HG03565 (cell line): ENCODE results near the gene PRR33.

Source experiments
- ATAC-seq: cut with Tn5 transposase; IDR thresholded peaks from one replicate; pipeline ENCODE4 v1.9.1; 2021; ENCODE audit warnings: mild to moderate bottlenecking, moderate library complexity; ENCODE audit not compliant: unreplicated experiment

Gene PRR33

DNA sequence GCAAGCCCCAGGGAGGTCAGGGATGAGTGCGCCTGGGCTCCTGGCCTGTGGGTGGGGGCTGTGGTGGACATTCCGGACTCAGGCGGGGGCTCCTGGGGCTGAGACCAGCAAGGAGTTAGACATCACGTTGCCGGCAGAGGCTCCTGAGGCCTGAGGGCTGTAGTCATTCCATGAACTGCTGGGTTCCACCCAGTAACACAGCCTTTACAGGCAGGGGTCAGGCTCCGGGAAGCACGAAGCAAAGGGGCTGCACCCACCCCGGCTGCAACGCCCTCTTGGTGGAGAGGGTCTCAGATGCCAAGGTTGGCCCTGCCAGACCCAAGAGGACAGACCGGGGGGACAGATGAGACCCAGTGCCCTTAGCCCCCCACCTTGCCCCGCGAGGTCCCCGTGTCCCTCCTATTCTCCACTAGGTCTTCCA lies 36.8 kb upstream of the PRR33 start:
- ATAC-seq = no peak

DNA sequence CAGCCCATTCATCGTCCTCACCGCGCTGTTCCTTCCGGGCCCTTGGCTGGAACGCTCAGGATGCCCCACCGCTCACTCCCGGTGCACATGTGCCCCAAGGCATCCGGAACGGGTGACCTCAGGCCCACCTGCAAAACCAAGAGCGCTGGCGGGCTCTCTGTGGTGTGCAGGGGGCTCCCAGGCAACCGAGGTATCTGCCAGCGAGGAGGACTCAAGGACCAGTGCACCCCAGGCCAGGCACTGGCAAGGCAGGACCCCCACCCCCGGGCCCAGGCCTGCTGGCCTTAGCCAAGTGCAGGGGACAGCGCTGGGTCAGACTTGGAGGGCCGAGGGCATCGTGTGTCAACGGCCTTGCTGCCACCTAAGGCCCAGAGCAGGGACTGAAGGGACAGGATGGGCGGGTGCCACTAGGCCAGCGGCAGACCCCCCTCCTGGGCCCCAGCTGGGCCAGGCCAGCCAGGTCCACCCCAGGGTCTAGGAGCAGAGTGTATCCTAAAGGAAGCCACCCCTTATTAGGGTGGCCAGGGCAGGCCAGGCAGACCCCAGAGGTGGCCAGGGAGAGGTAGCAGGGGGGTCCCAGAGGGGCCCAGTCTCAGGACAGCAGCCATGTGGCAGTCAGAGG lies 36.3 kb upstream of the PRR33 start:
- ATAC-seq = no peak

GRCh38 chr11:1927026-1927847 lies 35.5 kb upstream of the PRR33 start:
- ATAC-seq = no peak

- no peak for ATAC-seq
Measured at GRCh38 chr11:1926156-1927025, 34.7 kb upstream of the PRR33 start.

DNA sequence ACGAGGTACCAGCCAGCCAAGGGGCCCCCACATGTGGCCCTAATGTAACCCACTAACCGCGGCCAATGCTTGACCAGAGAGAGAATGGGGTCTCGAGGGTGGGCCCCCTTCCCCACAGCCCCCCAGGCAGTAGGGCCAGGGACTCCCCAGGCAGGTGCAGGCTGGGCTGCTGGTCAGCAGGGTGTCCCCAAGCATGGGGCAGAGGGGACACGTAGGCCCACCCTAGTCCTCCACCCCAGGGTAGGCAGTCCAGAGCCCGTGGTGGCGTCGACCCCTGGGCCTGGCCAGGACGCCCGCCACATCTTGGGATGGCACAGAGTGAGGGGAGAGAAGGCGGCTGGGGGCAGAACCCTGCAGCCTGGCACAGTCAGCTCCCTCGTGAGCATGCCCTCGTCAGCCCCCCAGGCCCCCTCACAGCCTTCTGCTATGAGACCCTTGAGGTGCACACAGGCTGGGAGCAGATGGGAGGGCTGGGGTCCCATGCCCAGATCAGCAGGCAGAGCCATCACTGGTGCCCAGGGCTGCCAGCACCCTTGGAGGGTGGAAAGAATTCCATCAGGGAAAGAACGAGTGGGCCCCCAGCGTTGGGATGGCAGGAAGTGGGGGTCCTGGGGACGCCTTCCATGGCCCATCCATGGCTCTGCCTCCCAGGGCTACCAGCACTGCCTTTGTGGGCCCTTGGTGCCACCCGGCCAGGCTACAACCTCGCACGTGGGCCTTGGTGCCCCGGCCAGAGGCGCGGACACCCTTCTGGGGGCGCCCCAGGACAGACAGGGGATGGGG lies 33.9 kb upstream of the PRR33 start:
- no peak for ATAC-seq

DNA sequence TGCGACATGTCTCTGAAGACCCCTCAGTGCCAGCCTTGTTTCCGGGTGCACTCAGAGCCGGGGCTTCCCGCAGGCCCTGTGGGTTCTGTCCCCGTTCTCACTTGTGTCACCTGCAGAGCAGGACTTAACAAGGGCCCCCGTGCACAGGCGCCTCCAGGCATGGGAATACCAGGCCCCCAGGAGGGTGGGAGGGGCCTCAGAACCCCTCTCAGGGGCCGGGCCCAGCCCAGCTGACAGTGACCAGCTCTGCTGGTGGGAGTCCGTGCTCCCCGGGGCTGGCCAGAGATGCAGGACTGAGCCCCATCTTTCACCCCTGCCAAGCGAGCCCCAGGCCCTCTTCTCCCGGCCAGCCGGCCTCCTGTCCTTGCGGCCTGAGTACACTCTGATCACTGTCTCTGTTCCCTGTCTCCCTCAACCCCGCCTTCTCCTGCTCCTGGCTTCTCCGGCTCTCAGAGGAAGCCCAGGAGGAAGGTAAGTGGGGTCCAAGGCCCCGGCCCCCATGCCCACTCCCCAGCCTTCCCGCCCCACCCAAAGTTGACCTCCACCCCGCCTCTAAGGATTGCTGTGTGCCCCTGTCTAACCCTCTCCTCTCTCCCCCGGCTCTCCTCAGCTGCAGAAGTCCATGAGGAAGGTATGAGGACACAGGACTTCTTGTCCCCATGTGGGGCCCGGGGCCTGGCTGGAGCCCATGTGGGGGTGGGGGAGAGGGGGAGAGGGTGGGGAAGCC lies 33.1 kb upstream of the PRR33 start:
- no peak for ATAC-seq

GRCh38 chr11:1924181-1924580 lies 32.5 kb upstream of the PRR33 start:
- no peak for ATAC-seq

DNA sequence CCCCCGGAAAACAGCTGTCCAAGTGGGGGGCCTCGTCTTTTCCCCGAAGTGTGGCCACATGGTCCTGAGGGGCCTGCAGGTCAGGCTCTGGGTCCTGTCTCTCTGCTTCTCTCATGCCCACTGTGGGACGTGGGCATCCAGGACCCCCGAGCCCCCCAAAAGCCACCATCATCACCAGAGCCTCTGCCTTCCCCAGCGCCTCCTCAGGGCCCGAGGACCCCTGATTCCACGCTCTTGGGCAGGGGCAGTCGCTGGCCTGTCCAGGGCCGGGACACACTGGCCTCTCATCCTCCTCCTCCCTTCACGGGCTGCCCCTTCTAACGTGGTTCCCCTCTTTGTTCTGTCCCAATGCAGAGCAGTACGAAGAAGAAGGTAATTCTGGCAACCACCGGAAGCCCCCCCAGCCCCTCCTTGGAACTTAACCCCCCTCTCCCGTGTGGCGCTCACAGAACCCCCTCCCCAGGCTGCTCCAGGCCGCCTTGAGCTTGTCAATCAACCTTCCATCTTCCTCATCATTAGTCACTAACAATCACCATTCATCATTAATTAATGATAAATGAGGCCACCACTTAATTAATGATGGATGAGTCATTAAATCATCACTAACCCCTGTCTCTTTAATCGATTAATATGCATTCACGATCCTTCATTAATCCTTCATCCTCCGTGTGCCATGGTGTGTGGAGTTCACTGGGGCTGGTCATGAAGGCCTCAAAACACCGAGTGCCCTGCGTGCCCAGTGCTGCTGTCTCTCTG lies 31.7 kb upstream of the PRR33 start:
- ATAC-seq = no peak

GRCh38 chr11:1922481-1923081 lies 30.9 kb upstream of the PRR33 start:
- ATAC-seq = no peak

- no peak for ATAC-seq
Measured at GRCh38 chr11:1921574-1922141, 30.0 kb upstream of the PRR33 start.

DNA sequence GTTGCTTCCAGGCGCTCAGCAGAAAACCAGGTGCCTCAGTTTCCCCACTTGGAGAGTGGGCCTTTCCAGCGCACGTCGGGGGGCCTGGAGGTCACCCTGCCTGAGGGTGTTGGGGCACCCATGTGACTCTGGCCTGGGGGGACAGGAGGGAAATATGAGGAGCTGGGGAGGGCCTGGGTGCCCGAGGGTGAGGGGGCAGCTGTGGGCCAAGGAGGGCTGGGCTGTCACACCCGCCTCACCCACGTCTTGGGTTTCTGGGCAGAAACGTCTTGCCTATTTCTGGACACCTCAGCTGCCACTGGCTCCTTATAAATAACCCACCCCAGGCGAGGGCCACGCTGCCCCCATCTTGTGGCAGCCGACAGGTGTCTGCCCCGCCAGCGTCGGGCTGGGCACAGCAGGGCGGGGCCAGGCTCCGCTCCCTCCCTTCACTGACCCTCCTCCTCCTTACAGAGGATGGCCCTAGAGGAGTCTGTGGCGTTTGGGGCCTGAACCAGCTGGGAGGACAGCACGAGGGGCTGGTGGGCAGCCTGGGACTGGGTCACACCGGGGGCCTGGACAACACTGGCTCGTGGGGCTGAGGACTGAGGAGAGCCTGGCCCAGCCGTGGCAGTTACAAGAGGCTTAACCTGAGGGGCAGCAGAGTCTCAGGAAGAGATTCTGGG lies 29.3 kb upstream of the PRR33 start:
- ATAC-seq = no peak

GRCh38 chr11:1920128-1920908 lies 28.6 kb upstream of the PRR33 start:
- ATAC-seq = no peak

GRCh38 chr11:1919391-1920127 lies 27.9 kb upstream of the PRR33 start, which contains the start of gene TNNT3:
Gene TNNT3 (plus strand): TSS chr11:1919703. CDS start chr11:1922875, 3,172 bp downstream.
- no peak for ATAC-seq

DNA sequence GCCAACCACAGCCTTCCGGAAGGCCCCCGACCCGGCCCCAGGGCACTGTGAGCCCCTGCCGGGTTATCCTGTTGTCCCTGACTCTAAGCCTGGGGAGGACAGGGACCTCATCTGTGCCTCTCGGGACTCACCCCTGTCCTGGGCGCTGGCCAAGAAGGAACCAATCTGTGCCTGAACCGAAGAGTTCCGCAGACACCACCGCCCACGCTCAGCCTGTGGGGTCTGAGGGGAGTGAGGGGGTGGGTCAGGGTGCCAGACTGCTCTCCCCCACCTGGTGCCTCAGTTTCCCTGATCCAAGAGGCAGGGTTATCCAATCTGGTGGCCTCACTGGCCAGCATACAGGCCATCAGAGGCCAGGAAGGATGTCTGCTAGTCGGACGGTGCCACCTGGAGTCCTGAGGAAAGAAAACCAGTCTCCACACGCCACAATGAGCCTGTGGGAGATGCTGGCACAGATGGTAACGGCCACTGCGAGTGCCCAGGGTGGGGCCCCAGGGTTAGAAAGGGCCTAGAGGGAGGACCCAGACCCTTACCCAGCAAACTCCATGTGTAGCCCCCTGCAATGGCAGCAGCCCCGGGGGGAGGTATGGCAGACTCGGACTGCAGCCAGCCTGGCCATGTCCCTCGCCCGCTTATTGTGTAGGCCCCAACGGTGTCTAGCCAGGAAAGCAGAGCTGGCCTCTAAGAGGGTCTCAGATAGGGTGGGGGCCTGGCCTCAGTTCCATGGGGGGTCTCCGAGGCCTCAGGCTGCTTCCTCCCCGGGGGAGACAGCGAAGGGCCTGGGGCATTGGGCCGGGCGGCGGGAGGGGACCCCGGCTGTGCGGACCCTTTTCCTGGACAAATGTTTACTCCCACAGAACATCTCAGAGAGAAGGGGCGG lies 27.0 kb upstream of the PRR33 start:
- ATAC-seq = no peak
